PC-9 (cell line): ENCODE data around the gene SLC25A21. TPM values are rescaled to one million over a fixed set of nuclear protein-coding genes. Genes with fewer than 3 reads are reported as not detected.
A peak's percentile ranks its signal among the peaks of the same experiment; 100 is the strongest.

Experiments
- BruUV-seq: library from RNA; stranded (reverse); fragments of 400-500 nt; replicated peaks from 2 replicates; lab custom pipeline; 2021; lab: Mats Ljungman, UMichigan
- CTCF ChIA-PET: fragments of 300-600 bp; sonication (Branson Sonifier 250); formaldehyde crosslinking; loops from one replicate; lab custom pipeline; 2022; ENCODE audit warnings: antibody characterized with exemption; lab: Charles Lee
- POLR2A ChIA-PET: fragments of 300-600 bp; sonication (Branson Sonifier 250); formaldehyde crosslinking; loops from one replicate; lab custom pipeline; 2022; ENCODE audit warnings: antibody characterized with exemption; ENCODE audit not compliant: unreplicated experiment; lab: Charles Lee
- DNase-seq, 2 experiments: peaks; one replicate each; pipeline versions ENCODE4 v3.0.0 to v3.0.0-alpha.2; 2015 to 2022; ENCODE audit warnings: mixed read lengths in 1 of 2
- H2AFZ ChIP-seq: fragments of 200-600 bp; sonication (generic); 2 replicates; pipeline ENCODE4 v1.8.1; 2017; ENCODE audit warnings: antibody characterized with exemption
- H3F3A ChIP-seq: fragments of 200-600 bp; sonication (generic); 2 replicates; pipeline ENCODE4 v1.8.1; 2017; ENCODE audit warnings: antibody characterized with exemption, mild to moderate bottlenecking, low read depth; ENCODE audit not compliant: insufficient read depth
- H3K27ac ChIP-seq: fragments of 200-600 bp; sonication (generic); 2 replicates; pipeline ENCODE4 v1.6.1; 2016; ENCODE audit warnings: mixed run types
- H3K27me3 ChIP-seq: fragments of 200-600 bp; sonication (generic); 2 replicates; pipeline ENCODE4 v1.6.1; 2016; ENCODE audit warnings: low read depth, mixed run types; ENCODE audit not compliant: insufficient read depth
- H3K36me3 ChIP-seq: fragments of 200-600 bp; sonication (generic); 2 replicates; pipeline ENCODE4 v1.6.1; 2016; ENCODE audit warnings: low read depth, mixed run types
- H3K4me1 ChIP-seq: fragments of 200-600 bp; sonication (generic); replicated peaks from 2 replicates; pipeline ENCODE4 v1.6.1; 2016; ENCODE audit warnings: mixed run types; ENCODE audit not compliant: insufficient read depth
- H3K4me2 ChIP-seq: fragments of 200-600 bp; sonication (generic); 2 replicates; pipeline ENCODE4 v1.6.1; 2017; ENCODE audit warnings: mixed run types
- H3K4me3 ChIP-seq: fragments of 200-600 bp; sonication (generic); 2 replicates; pipeline ENCODE4 v1.6.1; 2016; ENCODE audit warnings: mixed run types
- H3K79me2 ChIP-seq: fragments of 200-600 bp; sonication (generic); 2 replicates; pipeline ENCODE4 v1.6.1; 2017; ENCODE audit warnings: low read depth, mixed run types
- H3K9me2 ChIP-seq: fragments of 200-600 bp; sonication (generic); 2 replicates; pipeline ENCODE4 v1.8.1; 2017; ENCODE audit warnings: mild to moderate bottlenecking; ENCODE audit not compliant: insufficient read depth
- H3K9me3 ChIP-seq: fragments of 200-600 bp; sonication (generic); 2 replicates; pipeline ENCODE4 v1.8.1; 2016; ENCODE audit warnings: low read depth; ENCODE audit not compliant: insufficient read depth
- H4K20me1 ChIP-seq: fragments of 200-600 bp; sonication (generic); 2 replicates; pipeline ENCODE4 v1.8.1; 2017; ENCODE audit not compliant: insufficient read depth
- EZH2 ChIP-seq: fragments of 200-600 bp; sonication (generic); IDR thresholded peaks from 2 replicates; pipeline ENCODE4 v1.8.0; 2017; ENCODE audit warnings: antibody characterized with exemption, low read depth
- intact Hi-C: fragments of 100-400 bp; cut with micrococcal nuclease; formaldehyde crosslinking; loops from one replicate; pipeline ENCODE4 v1.10.0; 2022; ENCODE audit not compliant: unreplicated experiment
- total RNA-seq: library from RNA; stranded (reverse); gene quantifications from 2 replicates; pipeline ENCODE4 v1.2.3, GENCODE V29; 2021
- TF ChIP-seq, protein P1 (sequence below): fragments of 200-600 bp; sonication (generic); conservative IDR thresholded peaks from 2 replicates; pipeline ENCODE4 v1.6.1; 2017; ENCODE audit warnings: mixed run types, antibody characterized with exemption, mild to moderate bottlenecking, moderate library complexity

SLC25A21 gene
- total RNA-seq, 1 experiment from 2014 or later = 3.2 TPM

DNA sequence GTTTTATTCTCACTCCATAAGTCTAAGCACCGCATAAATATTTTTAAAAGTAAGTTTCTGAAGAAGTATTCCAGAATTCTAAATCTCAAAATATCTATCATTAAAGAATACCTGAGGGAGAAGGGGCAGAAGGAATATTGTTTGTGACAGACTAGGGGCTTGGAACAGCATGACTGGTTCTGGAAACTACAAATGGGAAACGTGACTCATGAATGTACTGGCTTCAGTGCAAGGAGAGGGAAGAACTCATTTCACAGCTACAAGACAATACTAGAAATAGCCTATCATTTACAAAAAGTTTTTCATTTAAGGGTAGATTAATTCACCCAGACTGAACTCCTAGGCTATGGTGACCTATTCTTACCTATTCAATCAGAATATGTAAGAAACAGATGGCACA, 121.3 kb downstream of the SLC25A21 start:
- Histone ChIP-seq H3K27ac (no peak overlapping the region), H3F3A (peaks cover 5% of the 10 kb centered on the region; the same call in 1 of the 2 replicates), H3K9me3 (no peaks in the 10 kb centered on the region), H3K27me3 (no peaks in the 10 kb centered on the region), H2AFZ (no peak overlapping the region), H4K20me1 (no peaks in the 10 kb centered on the region), H3K79me2 (no peaks in the 10 kb centered on the region), H3K4me3 (no peak overlapping the region), H3K36me3 (no peaks in the 10 kb centered on the region), H3K4me2 (no peak overlapping the region), H3K9me2 (no peaks in the 10 kb centered on the region), H3K4me1 (peaks cover 16% of the 10 kb centered on the region)
- CTCF ChIA-PET = no interaction called here
- DNase-seq = no peak
- POLR2A ChIA-PET = no interaction called here
- intact Hi-C loops = no loop called here
- TF ChIP-seq, protein P1, sequence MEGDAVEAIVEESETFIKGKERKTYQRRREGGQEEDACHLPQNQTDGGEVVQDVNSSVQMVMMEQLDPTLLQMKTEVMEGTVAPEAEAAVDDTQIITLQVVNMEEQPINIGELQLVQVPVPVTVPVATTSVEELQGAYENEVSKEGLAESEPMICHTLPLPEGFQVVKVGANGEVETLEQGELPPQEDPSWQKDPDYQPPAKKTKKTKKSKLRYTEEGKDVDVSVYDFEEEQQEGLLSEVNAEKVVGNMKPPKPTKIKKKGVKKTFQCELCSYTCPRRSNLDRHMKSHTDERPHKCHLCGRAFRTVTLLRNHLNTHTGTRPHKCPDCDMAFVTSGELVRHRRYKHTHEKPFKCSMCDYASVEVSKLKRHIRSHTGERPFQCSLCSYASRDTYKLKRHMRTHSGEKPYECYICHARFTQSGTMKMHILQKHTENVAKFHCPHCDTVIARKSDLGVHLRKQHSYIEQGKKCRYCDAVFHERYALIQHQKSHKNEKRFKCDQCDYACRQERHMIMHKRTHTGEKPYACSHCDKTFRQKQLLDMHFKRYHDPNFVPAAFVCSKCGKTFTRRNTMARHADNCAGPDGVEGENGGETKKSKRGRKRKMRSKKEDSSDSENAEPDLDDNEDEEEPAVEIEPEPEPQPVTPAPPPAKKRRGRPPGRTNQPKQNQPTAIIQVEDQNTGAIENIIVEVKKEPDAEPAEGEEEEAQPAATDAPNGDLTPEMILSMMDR = no peak
- no peak for TF ChIP-seq EZH2
- BruUV-seq = no TSS peak

GRCh38 chr14:37048666-37049071, 123.7 kb downstream of the SLC25A21 start:
- no TSS peak for BruUV-seq
- Histone ChIP-seq H4K20me1 (no peaks in the 10 kb centered on the region), H3K79me2 (no peaks in the 10 kb centered on the region), H3K27me3 (no peaks in the 10 kb centered on the region), H2AFZ (no peak overlapping the region), H3K27ac (peak overlapping the region; percentile 61), H3F3A (peaks cover 5% of the 10 kb centered on the region; the same call in 1 of the 2 replicates), H3K4me1 (peaks cover 16% of the 10 kb centered on the region), H3K36me3 (no peaks in the 10 kb centered on the region), H3K9me2 (no peaks in the 10 kb centered on the region), H3K9me3 (no peaks in the 10 kb centered on the region), H3K4me2 (peak overlapping the region; percentile 20), H3K4me3 (no peak overlapping the region)
- intact Hi-C loops = loop anchor here (10.0 kb wide), 1 partner anchor 104 kb away; no protein-coding TSS in a partner anchor
- DNase-seq = peak in 1 of 2 experiments; percentile 52
- ChIA-PET POLR2A (no interaction called here), CTCF (no interaction called here)
- TF ChIP-seq EZH2 = no peak
- TF ChIP-seq, protein P1 = no peak

- H3K9me2 ChIP-seq = no peaks in the 10 kb centered on the region
- H2AFZ ChIP-seq = no peak overlapping the region
- H3F3A ChIP-seq = peaks cover 5% of the 10 kb centered on the region; the same call in 1 of the 2 replicates
- peak overlapping the region; percentile 61; the same call in 1 of the 2 replicates for H3K27ac ChIP-seq
- no TSS peak for BruUV-seq
- TF ChIP-seq, protein P1 = no peak
- TF ChIP-seq EZH2 = no peak
- H3K9me3 ChIP-seq = no peaks in the 10 kb centered on the region
- H3K4me1 ChIP-seq = peaks cover 16% of the 10 kb centered on the region
- intact Hi-C loops = loop anchor here (10.0 kb wide), 1 partner anchor 103 kb away; no protein-coding TSS in a partner anchor
- no peaks in the 10 kb centered on the region for H3K36me3 ChIP-seq
- ChIA-PET POLR2A (no interaction called here), CTCF (no interaction called here)
- H3K4me3 ChIP-seq = no peak overlapping the region
- DNase-seq = no peak
- H3K27me3 ChIP-seq = no peaks in the 10 kb centered on the region
- H3K79me2 ChIP-seq = no peaks in the 10 kb centered on the region
- H3K4me2 ChIP-seq = 0 out of 2 replicates have a peak overlapping the region, but pooled peaks have one; percentile 20
- H4K20me1 ChIP-seq = no peaks in the 10 kb centered on the region
These were observed 124.4 kb downstream of the SLC25A21 start for GRCh38 chr14:37047996-37048395.
